MM.1S (cell line): ENCODE measurements around the gene GPRC5C.

ENCODE experiments used
- DNase-seq: peaks from one replicate; pipeline ENCODE4 v3.0.0-alpha.2; 2015
- H2AFZ ChIP-seq: fragments of 300-600 bp; sonication (generic); 2 replicates; pipeline ENCODE4 v1.6.0; 2016; ENCODE audit warnings: antibody characterized with exemption, low read length
- H3F3A ChIP-seq: fragments of 300-600 bp; sonication (generic); 2 replicates; pipeline ENCODE4 v1.6.1; 2016; ENCODE audit warnings: mild to moderate bottlenecking, antibody characterized with exemption, low read length, moderate library complexity, mixed read lengths; ENCODE audit not compliant: insufficient read depth
- H3K27ac ChIP-seq: fragments of 300-600 bp; sonication (generic); 2 replicates; pipeline ENCODE4 v1.5.1; 2016; ENCODE audit warnings: mild to moderate bottlenecking, low read length
- H3K27me3 ChIP-seq: fragments of 300-600 bp; sonication (generic); replicated peaks from 2 replicates; pipeline ENCODE4 v1.6.0; 2016; ENCODE audit warnings: low read length; ENCODE audit not compliant: insufficient read depth
- H3K36me3 ChIP-seq: fragments of 300-600 bp; sonication (generic); replicated peaks from 2 replicates; pipeline ENCODE4 v1.6.1; 2016; ENCODE audit warnings: mild to moderate bottlenecking, low read length, mixed read lengths; ENCODE audit not compliant: insufficient read depth
- H3K4me1 ChIP-seq: fragments of 300-600 bp; sonication (generic); 2 replicates; pipeline ENCODE4 v1.6.1; 2016; ENCODE audit warnings: low read length, mixed read lengths
- H3K4me2 ChIP-seq: fragments of 300-600 bp; sonication (generic); 2 replicates; pipeline ENCODE4 v1.6.0; 2016; ENCODE audit warnings: low read depth, low read length
- H3K4me3 ChIP-seq: fragments of 300-600 bp; sonication (generic); 2 replicates; pipeline ENCODE4 v1.5.1; 2016; ENCODE audit warnings: low read length, mixed read lengths
- H3K79me2 ChIP-seq: fragments of 300-600 bp; sonication (generic); 2 replicates; pipeline ENCODE4 v1.6.1; 2016; ENCODE audit warnings: mixed run types, low read length, mixed read lengths
- H3K9ac ChIP-seq: fragments of 300-600 bp; sonication (generic); 2 replicates; pipeline ENCODE4 v1.6.1; 2016; ENCODE audit warnings: low read length, mixed read lengths
- H3K9me2 ChIP-seq: fragments of 300-600 bp; sonication (generic); replicated peaks from 2 replicates; pipeline ENCODE4 v1.6.1; 2016; ENCODE audit warnings: mild to moderate bottlenecking, low read length, mixed read lengths; ENCODE audit not compliant: insufficient read depth
- H3K9me3 ChIP-seq: fragments of 300-600 bp; sonication (generic); replicated peaks from 2 replicates; pipeline ENCODE4 v1.6.1; 2016; ENCODE audit warnings: mild to moderate bottlenecking, low read length, mixed read lengths; ENCODE audit not compliant: insufficient read depth
- H4K20me1 ChIP-seq: fragments of 300-600 bp; sonication (generic); 2 replicates; pipeline ENCODE4 v1.6.1; 2016; ENCODE audit warnings: mild to moderate bottlenecking, low read length, moderate library complexity, mixed read lengths; ENCODE audit not compliant: insufficient read depth
- CTCF ChIP-seq: fragments of 300-600 bp; sonication (generic); IDR thresholded peaks from 2 replicates; pipeline ENCODE4 v1.5.1; 2016; ENCODE audit warnings: antibody characterized with exemption, low read length, mixed read lengths
- EZH2 ChIP-seq: fragments of 300-600 bp; sonication (generic); optimal IDR thresholded peaks from 2 replicates; pipeline ENCODE3; 2017; ENCODE audit warnings: low read depth, mild to moderate bottlenecking, antibody characterized with exemption, low read length, mixed read lengths
- EZH2phosphoT487 ChIP-seq: fragments of 300-600 bp; sonication (generic); IDR thresholded peaks from 2 replicates; pipeline ENCODE4 v1.6.1; 2018; ENCODE audit warnings: antibody characterized with exemption, low read length

The GPRC5C gene

GRCh38 chr17:74450231-74450630 lies 18.3 kb downstream of the GPRC5C start:
- H2AFZ ChIP-seq, result no peak overlapping the region
- no peaks in the 10 kb centered on the region for H4K20me1 ChIP-seq
- H3K27me3 ChIP-seq, result peaks cover 73% of the 10 kb centered on the region
- no peak overlapping the region for H3K4me2 ChIP-seq
- no peak overlapping the region for H3K4me3 ChIP-seq
- no peaks in the 10 kb centered on the region for H3K9me2 ChIP-seq
- no peak for DNase-seq
- no peaks in the 10 kb centered on the region for H3F3A ChIP-seq
- no peaks in the 10 kb centered on the region for H3K36me3 ChIP-seq
- no peak overlapping the region for H3K27ac ChIP-seq
- H3K9ac ChIP-seq, result no peak overlapping the region
- H3K9me3 ChIP-seq, result no peaks in the 10 kb centered on the region
- no peaks in the 10 kb centered on the region for H3K79me2 ChIP-seq
- TF ChIP-seq CTCF, result no peak
- no peak for TF ChIP-seq EZH2
- H3K4me1 ChIP-seq, result peaks cover 5% of the 10 kb centered on the region; the same call in 1 of the 2 replicates

- Histone ChIP-seq H3K27ac (no peak overlapping the region), H3K9ac (no peak overlapping the region), H3K9me2 (no peaks in the 10 kb centered on the region), H3K4me1 (peaks cover 5% of the 10 kb centered on the region; the same call in 1 of the 2 replicates), H2AFZ (no peak overlapping the region), H3K4me3 (no peak overlapping the region), H4K20me1 (no peaks in the 10 kb centered on the region), H3K27me3 (peaks cover 65% of the 10 kb centered on the region), H3K36me3 (no peaks in the 10 kb centered on the region), H3K4me2 (no peak overlapping the region), H3K79me2 (no peaks in the 10 kb centered on the region), H3F3A (no peaks in the 10 kb centered on the region), H3K9me3 (no peaks in the 10 kb centered on the region)
- no peak for DNase-seq
- TF ChIP-seq EZH2phosphoT487, result no peak
- no peak for TF ChIP-seq CTCF
- TF ChIP-seq EZH2, result no peak
Measured at GRCh38 chr17:74450925-74451403, 19.1 kb downstream of the GPRC5C start.

- Histone ChIP-seq H3K79me2 (no peaks in the 10 kb centered on the region), H3K27ac (no peak overlapping the region), H3K36me3 (no peaks in the 10 kb centered on the region), H4K20me1 (no peaks in the 10 kb centered on the region), H3K9me2 (no peaks in the 10 kb centered on the region), H2AFZ (no peak overlapping the region), H3K27me3 (peaks cover 61% of the 10 kb centered on the region), H3K4me2 (no peak overlapping the region), H3K9me3 (no peaks in the 10 kb centered on the region), H3F3A (no peaks in the 10 kb centered on the region), H3K4me3 (no peak overlapping the region), H3K4me1 (peaks cover 5% of the 10 kb centered on the region; the same call in 1 of the 2 replicates), H3K9ac (no peak overlapping the region)
- TF ChIP-seq CTCF, result no peak
- no peak for TF ChIP-seq EZH2
- TF ChIP-seq EZH2phosphoT487, result no peak
- DNase-seq, result no peak
Measured at GRCh38 chr17:74451557-74451956, 19.7 kb downstream of the GPRC5C start.
